Stomach smooth muscle (tissue), 2 donors: ENCODE results near the gene NTNG1.

ENCODE experiments used
- H3K27ac ChIP-seq: one replicate; pipeline ENCODE4 v1.7.0; 2013; ENCODE audit warnings: mild to moderate bottlenecking, low read length, inconsistent platforms
- H3K27me3 ChIP-seq, 2 donors: one replicate each; pipeline ENCODE4 v1.7.0; 2013; ENCODE audit warnings: low read length in 2 of 2; ENCODE audit not compliant: insufficient read depth in 2 of 2, control insufficient read depth in 1 of 2
- H3K36me3 ChIP-seq, 2 donors: one replicate each; pipeline ENCODE4 v1.7.0; 2013; ENCODE audit warnings: low read length in 2 of 2; ENCODE audit not compliant: control insufficient read depth in 2 of 2, insufficient read depth in 2 of 2
- H3K4me1 ChIP-seq: one replicate; pipeline ENCODE4 v1.7.0; 2013; ENCODE audit warnings: low read length; ENCODE audit not compliant: control insufficient read depth, insufficient read depth
- H3K4me3 ChIP-seq, 2 donors: one replicate each; pipeline ENCODE4 v1.7.0; 2013; ENCODE audit warnings: low read length in 2 of 2
- H3K9ac ChIP-seq, 2 donors: one replicate each; pipeline ENCODE4 v1.7.0; 2013; ENCODE audit warnings: low read length in 2 of 2, mild to moderate bottlenecking in 1 of 2
- H3K9me3 ChIP-seq, 2 donors: one replicate each; pipeline ENCODE4 v1.7.0; 2013; ENCODE audit warnings: low read length in 2 of 2; ENCODE audit not compliant: control insufficient read depth in 2 of 2
- donor health status: healthy.
- donor health status: Pancreatic carcinoma.

NTNG1 gene

DNA sequence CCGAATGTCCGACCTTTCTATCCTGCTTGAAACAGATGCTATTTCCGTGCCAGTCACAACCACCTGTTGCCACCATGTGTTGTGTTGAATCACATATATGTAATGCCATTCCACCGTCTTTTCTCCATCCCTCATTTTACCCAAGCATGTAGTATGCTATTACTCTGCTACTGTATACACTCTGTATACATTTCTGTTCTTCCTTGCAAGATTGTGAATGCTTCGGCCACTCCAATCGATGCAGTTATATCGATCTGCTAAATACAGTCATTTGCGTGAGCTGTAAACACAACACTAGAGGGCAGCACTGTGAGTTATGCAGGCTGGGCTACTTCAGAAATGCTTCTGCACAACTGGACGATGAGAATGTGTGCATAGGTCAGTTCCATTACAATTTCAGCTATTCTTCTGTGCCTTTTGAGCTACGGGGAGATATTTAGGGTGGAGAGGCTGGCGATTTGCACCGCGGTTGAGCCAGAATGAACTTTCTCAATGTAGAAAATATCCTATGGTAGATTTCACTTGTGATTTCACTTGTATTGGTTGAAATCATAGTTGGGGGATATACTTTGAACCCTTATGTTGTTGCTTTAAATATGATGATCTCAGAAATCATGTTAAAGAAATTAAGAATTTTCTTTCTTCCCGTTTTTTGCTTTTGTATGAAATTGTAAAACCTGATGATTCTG is 289.8 kb downstream of the NTNG1 start:
- H3K9me3 ChIP-seq: no peaks in the 10 kb centered on the region
- H3K27me3 ChIP-seq: no peaks in the 10 kb centered on the region
- no peak overlapping the region for H3K4me3 ChIP-seq
- H3K9ac ChIP-seq: no peak overlapping the region
- no peak overlapping the region for H3K27ac ChIP-seq
- no peaks in the 10 kb centered on the region for H3K36me3 ChIP-seq
- no peaks in the 10 kb centered on the region for H3K4me1 ChIP-seq

DNA sequence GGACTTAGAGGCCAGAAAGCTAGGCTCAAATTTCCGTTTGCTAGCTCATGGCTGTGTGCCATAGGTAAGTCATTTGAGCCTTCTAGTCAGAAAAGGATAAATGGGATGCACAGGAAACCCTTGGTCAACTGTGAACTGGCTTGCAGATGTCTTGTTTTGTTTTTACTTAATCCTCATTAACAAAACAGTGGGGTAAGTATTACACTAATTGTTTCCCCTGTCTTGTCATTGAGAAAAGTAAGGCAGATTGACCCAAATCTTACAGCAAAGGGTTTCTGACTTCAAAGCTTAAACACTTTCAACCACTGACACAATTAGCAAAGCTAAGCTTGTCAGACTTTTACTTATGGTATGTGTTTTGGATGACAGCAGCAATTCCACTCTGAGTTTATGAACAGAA is 291.3 kb downstream of the NTNG1 start:
- no peaks in the 10 kb centered on the region for H3K9me3 ChIP-seq
- H3K4me1 ChIP-seq: no peaks in the 10 kb centered on the region

DNA sequence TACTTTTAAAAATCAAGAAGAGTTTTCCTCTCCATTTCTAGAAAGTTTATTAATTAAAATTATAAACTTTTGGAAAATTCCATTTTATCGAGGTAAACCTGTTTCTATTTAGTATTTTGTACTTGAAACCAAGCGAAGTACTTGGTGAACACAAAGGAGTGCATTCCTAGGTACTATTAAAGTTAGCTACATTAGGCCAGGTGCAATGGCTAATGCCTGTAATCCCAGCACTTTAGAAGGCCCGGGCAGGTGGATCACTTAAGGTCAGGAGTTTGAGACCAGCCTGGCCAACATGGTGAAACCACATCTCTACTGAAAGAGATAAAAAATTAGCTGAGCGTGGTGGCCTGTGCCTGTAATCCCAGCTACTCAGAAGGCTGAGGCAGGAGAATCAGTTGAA is 292.2 kb downstream of the NTNG1 start:
- Histone ChIP-seq H3K4me1 (no peaks in the 10 kb centered on the region), H3K4me3 (no peak overlapping the region), H3K36me3 (no peaks in the 10 kb centered on the region), H3K9ac (no peak overlapping the region), H3K9me3 (no peaks in the 10 kb centered on the region), H3K27ac (no peak overlapping the region), H3K27me3 (no peaks in the 10 kb centered on the region)

More for the DNA sequence above, 291.3 kb downstream of the NTNG1 start:
- Histone ChIP-seq H3K4me3 (no peak overlapping the region), H3K27me3 (no peaks in the 10 kb centered on the region), H3K36me3 (no peaks in the 10 kb centered on the region), H3K27ac (no peak overlapping the region), H3K9ac (no peak overlapping the region)

DNA sequence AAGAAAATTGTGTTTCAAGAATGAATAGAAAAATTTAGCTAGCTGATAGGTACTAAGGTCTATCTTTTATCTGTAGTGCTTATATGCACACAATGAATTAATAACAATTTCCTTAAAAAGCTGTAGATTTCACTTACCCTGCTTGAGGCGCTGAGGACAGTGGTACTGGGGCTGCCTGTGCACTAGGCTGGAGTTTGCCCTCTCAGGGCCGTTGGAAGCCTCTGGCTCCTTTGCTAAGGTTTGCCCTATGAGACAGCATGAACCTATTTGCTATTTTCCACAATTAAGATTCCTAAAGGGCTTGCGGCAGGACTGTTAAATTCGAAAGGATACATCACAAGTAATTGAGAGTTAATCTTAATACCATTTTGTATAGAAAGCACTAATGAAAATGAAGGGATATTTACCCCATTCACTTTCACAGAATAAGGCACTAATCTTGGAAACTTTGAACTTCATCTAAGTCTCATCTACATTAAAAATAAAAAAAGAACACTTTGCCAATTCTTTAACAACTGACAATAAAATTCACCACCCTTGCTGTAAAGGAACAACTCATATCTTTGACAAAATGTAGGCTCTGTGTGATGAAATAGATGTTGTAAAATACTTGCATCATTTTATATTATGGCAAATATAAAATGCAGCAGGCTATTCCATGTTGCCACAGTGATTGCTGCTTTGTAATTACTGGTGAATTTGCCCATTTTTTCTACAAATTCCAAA is 293.0 kb downstream of the NTNG1 start:
- Histone ChIP-seq H3K27ac (no peak overlapping the region), H3K9me3 (no peaks in the 10 kb centered on the region), H3K4me3 (no peak overlapping the region), H3K27me3 (no peaks in the 10 kb centered on the region), H3K9ac (no peak overlapping the region), H3K36me3 (no peaks in the 10 kb centered on the region), H3K4me1 (no peaks in the 10 kb centered on the region)

DNA sequence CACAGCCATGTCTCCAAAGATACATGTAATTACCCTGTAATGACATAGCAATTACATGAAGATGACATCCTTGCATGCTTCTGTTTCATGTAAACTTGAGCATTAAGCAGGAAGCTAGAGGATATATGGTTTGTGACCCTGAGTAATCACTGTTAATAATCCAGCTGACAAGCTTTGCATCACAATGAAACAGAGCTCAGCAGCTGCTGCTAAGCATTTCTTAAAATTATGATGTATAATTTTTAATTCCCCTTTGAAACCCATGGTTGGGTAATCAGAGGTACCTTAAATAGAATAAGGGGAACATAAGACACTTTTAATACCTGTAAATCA is 293.5 kb downstream of the NTNG1 start:
- Histone ChIP-seq H3K36me3 (no peaks in the 10 kb centered on the region), H3K27me3 (no peaks in the 10 kb centered on the region), H3K4me1 (no peaks in the 10 kb centered on the region), H3K9me3 (no peaks in the 10 kb centered on the region), H3K9ac (no peak overlapping the region), H3K27ac (no peak overlapping the region), H3K4me3 (no peak overlapping the region)

DNA sequence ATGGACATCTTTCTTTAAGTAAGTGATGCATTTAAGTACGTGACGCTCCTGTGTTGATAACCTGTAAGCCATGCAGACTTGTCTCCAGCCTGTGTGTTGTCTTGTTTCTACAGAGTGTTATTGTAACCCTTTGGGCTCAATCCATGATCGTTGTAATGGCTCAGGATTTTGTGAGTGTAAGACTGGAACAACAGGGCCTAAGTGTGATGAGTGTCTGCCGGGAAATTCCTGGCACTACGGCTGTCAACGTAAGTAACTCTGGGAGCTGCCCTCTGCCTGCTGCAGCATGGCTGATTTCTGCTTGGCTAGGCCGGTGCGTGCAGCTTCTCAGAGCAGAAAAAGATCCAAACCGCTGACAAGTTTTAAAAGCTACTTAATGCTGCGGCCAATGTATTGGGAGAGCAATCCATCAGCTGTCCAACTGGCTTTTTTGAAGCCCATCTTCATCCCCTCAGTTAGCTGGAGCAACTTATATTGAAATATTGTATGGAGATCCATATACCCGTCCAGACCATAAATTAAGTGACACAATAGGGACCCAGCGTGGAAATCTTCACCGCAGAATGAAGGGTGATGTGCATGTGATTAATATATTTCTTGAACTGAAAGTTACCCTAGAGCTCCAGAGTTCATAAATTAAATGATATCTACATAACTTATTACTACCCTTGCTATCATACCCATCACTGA is 295.9 kb downstream of the NTNG1 start:
- H3K9ac ChIP-seq: no peak overlapping the region
- H3K27ac ChIP-seq: no peak overlapping the region
- H3K27me3 ChIP-seq: no peaks in the 10 kb centered on the region
- H3K4me1 ChIP-seq: no peaks in the 10 kb centered on the region
- H3K4me3 ChIP-seq: no peak overlapping the region
- H3K36me3 ChIP-seq: no peaks in the 10 kb centered on the region
- no peaks in the 10 kb centered on the region for H3K9me3 ChIP-seq

DNA sequence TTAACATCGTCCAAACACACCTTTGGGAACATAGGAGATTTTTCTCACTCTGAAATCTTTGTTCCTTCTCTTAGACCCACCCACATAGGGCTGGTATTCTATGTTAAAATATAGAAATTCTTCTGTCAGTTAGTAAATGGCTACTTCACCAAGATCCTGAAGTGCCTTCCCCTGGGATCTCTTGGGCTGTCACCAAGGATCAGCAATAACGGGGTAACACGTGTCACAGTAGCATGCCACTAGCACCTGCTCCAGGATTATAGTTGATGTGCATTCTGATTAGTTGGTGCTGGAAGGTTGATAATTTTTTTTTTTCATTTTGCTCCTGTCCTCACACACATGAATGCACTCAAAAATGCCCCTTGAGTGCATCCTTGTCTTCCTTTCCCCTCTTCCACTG is 298.7 kb downstream of the NTNG1 start:
- no peaks in the 10 kb centered on the region for H3K9me3 ChIP-seq
- H3K27ac ChIP-seq: no peak overlapping the region
- no peak overlapping the region for H3K4me3 ChIP-seq
- H3K36me3 ChIP-seq: no peaks in the 10 kb centered on the region
- H3K9ac ChIP-seq: no peak overlapping the region
- H3K27me3 ChIP-seq: no peaks in the 10 kb centered on the region
- H3K4me1 ChIP-seq: no peaks in the 10 kb centered on the region

DNA sequence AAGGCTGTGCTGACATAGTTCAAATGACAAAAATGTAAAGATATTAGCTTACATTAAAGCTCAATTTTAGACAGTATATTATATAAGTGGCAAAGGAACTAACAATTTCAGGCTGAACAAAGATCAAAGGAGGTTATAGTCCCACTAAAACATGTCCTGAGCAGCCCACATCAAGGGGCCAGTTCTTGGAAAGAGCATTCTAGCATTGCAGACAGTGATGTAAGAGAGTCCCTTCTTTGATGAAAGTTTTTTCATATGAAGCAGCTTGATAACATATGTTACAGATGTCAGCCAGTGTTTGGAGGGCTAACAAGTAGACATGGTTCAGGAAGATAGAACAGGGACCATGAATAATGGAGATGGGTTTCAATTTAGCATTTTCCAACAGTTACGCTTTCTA is 301.7 kb downstream of the NTNG1 start:
- Histone ChIP-seq H3K4me3 (no peak overlapping the region), H3K4me1 (no peaks in the 10 kb centered on the region), H3K9me3 (no peaks in the 10 kb centered on the region), H3K27me3 (no peaks in the 10 kb centered on the region), H3K9ac (no peak overlapping the region), H3K27ac (no peak overlapping the region), H3K36me3 (no peaks in the 10 kb centered on the region)

DNA sequence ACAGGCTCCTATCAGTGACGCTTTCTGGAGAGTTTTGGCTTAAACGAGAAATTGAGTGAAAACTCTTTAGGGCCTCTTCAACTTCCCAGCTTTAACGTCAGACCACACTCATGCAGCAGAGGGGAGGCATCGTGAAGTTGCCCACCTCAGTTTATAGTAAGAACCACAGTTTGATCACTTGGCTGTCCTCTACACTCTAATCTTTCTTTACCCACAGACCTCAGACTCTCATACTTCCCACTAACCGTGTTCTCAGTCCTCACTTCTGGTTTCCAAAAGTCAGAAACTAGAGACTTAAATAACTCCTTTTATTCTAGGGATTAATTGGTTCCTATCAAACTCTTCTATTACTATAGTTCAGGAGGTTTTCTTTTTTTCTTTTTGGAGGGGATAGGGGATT is 302.2 kb downstream of the NTNG1 start:
- no peaks in the 10 kb centered on the region for H3K4me1 ChIP-seq

DNA sequence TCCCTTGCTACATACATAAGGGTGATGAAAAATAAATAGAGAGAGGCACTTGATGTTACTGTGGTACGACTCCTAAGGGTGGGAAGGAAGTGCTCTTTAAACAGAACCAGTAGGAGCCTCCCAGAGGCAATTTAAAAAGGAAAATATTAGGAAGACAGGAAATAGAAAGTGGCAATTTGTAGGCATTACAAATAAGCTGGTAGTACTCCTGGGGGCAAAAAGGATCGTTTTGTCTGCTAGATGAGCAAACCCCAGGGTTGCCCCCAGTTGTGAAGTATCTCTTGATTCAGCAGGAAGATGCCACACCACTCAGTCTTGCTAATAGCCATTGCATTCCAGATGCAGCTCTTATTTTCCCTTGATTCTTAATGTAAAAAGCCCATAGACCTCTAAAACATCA is 303.0 kb downstream of the NTNG1 start:
- no peak overlapping the region for H3K9ac ChIP-seq

More for the DNA sequence above, 302.2 kb downstream of the NTNG1 start:
- Histone ChIP-seq H3K27me3 (no peaks in the 10 kb centered on the region), H3K9me3 (no peaks in the 10 kb centered on the region), H3K4me3 (no peak overlapping the region), H3K27ac (no peak overlapping the region), H3K36me3 (no peaks in the 10 kb centered on the region), H3K9ac (no peak overlapping the region)

DNA sequence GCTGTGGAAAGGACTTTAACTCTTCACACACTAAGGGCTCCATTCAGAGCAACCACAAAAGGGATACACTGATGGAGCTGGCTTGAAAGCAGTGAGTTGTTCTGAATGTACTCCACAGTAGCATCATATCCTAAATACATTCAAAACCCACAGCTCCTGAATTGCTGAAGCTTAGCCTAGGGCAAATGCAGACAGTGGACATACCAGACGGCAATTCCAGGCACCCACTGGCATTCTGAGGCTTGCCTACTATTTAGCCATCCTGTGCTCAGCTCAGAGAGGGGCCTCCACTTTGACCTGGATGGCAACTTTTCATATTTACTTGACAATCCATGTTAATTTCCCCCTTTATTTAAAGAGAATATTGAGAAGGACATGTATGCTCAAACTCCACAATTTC is 303.5 kb downstream of the NTNG1 start:
- Histone ChIP-seq H3K27ac (no peak overlapping the region), H3K9me3 (no peaks in the 10 kb centered on the region), H3K36me3 (no peaks in the 10 kb centered on the region), H3K9ac (no peak overlapping the region), H3K27me3 (no peaks in the 10 kb centered on the region), H3K4me1 (no peaks in the 10 kb centered on the region), H3K4me3 (no peak overlapping the region)

More for the DNA sequence above, 303.0 kb downstream of the NTNG1 start:
- H3K4me1 ChIP-seq: no peaks in the 10 kb centered on the region
- no peak overlapping the region for H3K27ac ChIP-seq
- H3K4me3 ChIP-seq: no peak overlapping the region
- no peaks in the 10 kb centered on the region for H3K27me3 ChIP-seq
- H3K36me3 ChIP-seq: no peaks in the 10 kb centered on the region
- H3K9me3 ChIP-seq: no peaks in the 10 kb centered on the region
